ENCODE data around the gene SEC23B. TPM values are rescaled to one million over a fixed set of nuclear protein-coding genes. Genes with fewer than 3 reads are reported as not detected.

The SEC23B gene
- total and polyA plus RNA-seq, 2 of the 13 experiments (the other 11 are each of a cell fraction or from before 2014, with no cell fraction given): 114 to 120 TPM

- TF ChIP-seq ZC3H13 (CRISPR knock-in tag; IDR thresholded peaks at IDR 0.05): peak; percentile 76; the same call in 1 of the 2 replicates
- TF ChIP-seq ZNF275 (CRISPR knock-in tag; IDR thresholded peaks at IDR 0.05; ENCODE audit: borderline replicate concordance): peak; percentile 83; the same call in 1 of the 2 replicates
- TF ChIP-seq ZNF646 (CRISPR knock-in tag; IDR thresholded peaks at IDR 0.05): no peak; the same call in 1 of the 2 replicates
- peak; percentile 94 for TF ChIP-seq ZNF772 (CRISPR knock-in tag; IDR thresholded peaks at IDR 0.05)
- TF ChIP-seq ZNF614 (CRISPR knock-in tag; IDR thresholded peaks at IDR 0.05; ENCODE audit: borderline replicate concordance): peak; percentile 69
- TF ChIP-seq NKX3-1 (CRISPR knock-in tag; IDR thresholded peaks at IDR 0.05): peak; percentile 90; the same call in 1 of the 2 replicates
- peak; percentile 64 for TF ChIP-seq RBM22 (optimal IDR thresholded peaks at IDR 0.05; ENCODE audit: low read length)
- TF ChIP-seq FOXP1 (IDR thresholded peaks at IDR 0.05): no peak
- TF ChIP-seq FOXP1 (CRISPR knock-in tag; IDR thresholded peaks at IDR 0.05): no peak
- TF ChIP-seq ZBTB14 (CRISPR knock-in tag; IDR thresholded peaks at IDR 0.05): peak; percentile 53; the same call in 1 of the 2 replicates
- TF ChIP-seq ATF1 (CRISPR knock-in tag; IDR thresholded peaks at IDR 0.05): peak; percentile 63
- TF ChIP-seq NFRKB (IDR thresholded peaks at IDR 0.05): no peak
- peak; percentile 49 for TF ChIP-seq MNT (IDR thresholded peaks at IDR 0.05)
- no peak for TF ChIP-seq ARNT (IDR thresholded peaks at IDR 0.05)
- TF ChIP-seq ETS1 (CRISPR knock-in tag; IDR thresholded peaks at IDR 0.05): peak; percentile 89
- peak; percentile 97 for TF ChIP-seq POLR2G (IDR thresholded peaks at IDR 0.05; ENCODE audit: low read depth, low read length)
- TF ChIP-seq ATF7-NPFF (CRISPR knock-in tag; IDR thresholded peaks at IDR 0.05; ENCODE audit: low read depth): peak; percentile 95
- TF ChIP-seq CEBPB (IDR thresholded peaks at IDR 0.05; ENCODE audit: borderline replicate concordance, low read depth, low read length): no peak
- peak; percentile 98 for TF ChIP-seq BRD4 (CRISPR knock-in tag; IDR thresholded peaks at IDR 0.05)
Observed at GRCh38 chr20:18566892-18567738, 59.4 kb downstream of the SEC23B start, which contains the start of gene SMIM26 (continued).
